ENCODE data around the gene VEPH1. TPM values are rescaled to one million over a fixed set of nuclear protein-coding genes. Genes with fewer than 3 reads are reported as not detected.

The VEPH1 gene
- total RNA-seq, 1 donor from 2014 or later, result 0.58 TPM

GRCh38 chr3:157438194-157438730, 65.0 kb downstream of the VEPH1 start:
- no peak for ATAC-seq

GRCh38 chr3:157436583-157437291, 66.5 kb downstream of the VEPH1 start, which contains the start of gene PTX3:
TSS of gene PTX3 (plus strand) at chr3:157436850. CDS start at chr3:157436934, 84 bp downstream.
- no peak for ATAC-seq
- DNase-seq (ENCODE audit: low spot score), result no peak

More at GRCh38 chr3:157438194-157438730, 65.0 kb downstream of the VEPH1 start:
- no peak for DNase-seq (ENCODE audit: low spot score)

GRCh38 chr3:157429708-157430107, 73.5 kb downstream of the VEPH1 start:
- DNase-seq (ENCODE audit: low spot score) (no peak), ATAC-seq (no peak)

- ATAC-seq (no peak), DNase-seq (ENCODE audit: low spot score) (no peak)
These were observed 74.4 kb downstream of the VEPH1 start for GRCh38 chr3:157428853-157429252.

- DNase-seq (ENCODE audit: low spot score), result no peak
- ATAC-seq, result no peak
These were observed 75.3 kb downstream of the VEPH1 start for GRCh38 chr3:157427901-157428300.

GRCh38 chr3:157423337-157423736, 79.9 kb downstream of the VEPH1 start:
- DNase-seq (ENCODE audit: low spot score), result no peak
- ATAC-seq, result no peak

- no peak for ATAC-seq
These were observed 82.5 kb downstream of the VEPH1 start for GRCh38 chr3:157420606-157421130.

GRCh38 chr3:157418104-157418503, 85.1 kb downstream of the VEPH1 start:
- no peak for DNase-seq (ENCODE audit: low spot score)
- no peak for ATAC-seq

More at GRCh38 chr3:157420606-157421130, 82.5 kb downstream of the VEPH1 start:
- DNase-seq (ENCODE audit: low spot score), result no peak

- DNase-seq (ENCODE audit: low spot score), result no peak
These were observed 86.0 kb downstream of the VEPH1 start for GRCh38 chr3:157417247-157417646.

GRCh38 chr3:157416347-157417087, 86.7 kb downstream of the VEPH1 start:
- no peak for ATAC-seq

More at GRCh38 chr3:157417247-157417646, 86.0 kb downstream of the VEPH1 start:
- no peak for ATAC-seq

GRCh38 chr3:157414861-157415260, 88.4 kb downstream of the VEPH1 start:
- no peak for ATAC-seq

More at GRCh38 chr3:157416347-157417087, 86.7 kb downstream of the VEPH1 start:
- no peak for DNase-seq (ENCODE audit: low spot score)

GRCh38 chr3:157412323-157412855, 90.8 kb downstream of the VEPH1 start:
- DNase-seq (ENCODE audit: low spot score) (no peak), ATAC-seq (no peak)

More at GRCh38 chr3:157414861-157415260, 88.4 kb downstream of the VEPH1 start:
- no peak for DNase-seq (ENCODE audit: low spot score)

GRCh38 chr3:157410945-157411344, 92.3 kb downstream of the VEPH1 start:
- ATAC-seq (no peak), DNase-seq (ENCODE audit: low spot score) (no peak)

GRCh38 chr3:157409516-157409915, 93.7 kb downstream of the VEPH1 start:
- no peak for DNase-seq (ENCODE audit: low spot score)
- ATAC-seq, result no peak

GRCh38 chr3:157408499-157409149, 94.6 kb downstream of the VEPH1 start:
- no peak for ATAC-seq
- DNase-seq (ENCODE audit: low spot score), result no peak

GRCh38 chr3:157407769-157408168, 95.4 kb downstream of the VEPH1 start:
- ATAC-seq, result no peak
- no peak for DNase-seq (ENCODE audit: low spot score)

- DNase-seq (ENCODE audit: low spot score) (no peak), ATAC-seq (no peak)
These were observed 96.8 kb downstream of the VEPH1 start for GRCh38 chr3:157406394-157406793.

- ATAC-seq, result no peak
- no peak for DNase-seq (ENCODE audit: low spot score)
These were observed 97.8 kb downstream of the VEPH1 start for GRCh38 chr3:157405457-157405856.

- ATAC-seq (no peak), DNase-seq (ENCODE audit: low spot score) (no peak)
These were observed 98.8 kb downstream of the VEPH1 start for GRCh38 chr3:157404381-157404780.

GRCh38 chr3:157398598-157398997, 104.6 kb downstream of the VEPH1 start:
- DNase-seq (ENCODE audit: low spot score), result no peak
- ATAC-seq, result no peak

- ATAC-seq, result no peak
- no peak for DNase-seq (ENCODE audit: low spot score)
These were observed 108.8 kb downstream of the VEPH1 start for GRCh38 chr3:157394411-157394810.
